Activated CD4-positive, CD25-positive, alpha-beta regulatory T cell (primary cell): ENCODE data around the gene RNU7-1.
"Not testable (repeated sequence)": the region's sequence is repeated elsewhere in the genome, so short reads cannot be mapped to it uniquely, and the experiment has no call there.

Source experiments
- DNase-seq, 4 experiments: peaks; one replicate each; lab custom pipeline; 2025; lab: John Stamatoyannopoulos, UW

Gene RNU7-1

DNA sequence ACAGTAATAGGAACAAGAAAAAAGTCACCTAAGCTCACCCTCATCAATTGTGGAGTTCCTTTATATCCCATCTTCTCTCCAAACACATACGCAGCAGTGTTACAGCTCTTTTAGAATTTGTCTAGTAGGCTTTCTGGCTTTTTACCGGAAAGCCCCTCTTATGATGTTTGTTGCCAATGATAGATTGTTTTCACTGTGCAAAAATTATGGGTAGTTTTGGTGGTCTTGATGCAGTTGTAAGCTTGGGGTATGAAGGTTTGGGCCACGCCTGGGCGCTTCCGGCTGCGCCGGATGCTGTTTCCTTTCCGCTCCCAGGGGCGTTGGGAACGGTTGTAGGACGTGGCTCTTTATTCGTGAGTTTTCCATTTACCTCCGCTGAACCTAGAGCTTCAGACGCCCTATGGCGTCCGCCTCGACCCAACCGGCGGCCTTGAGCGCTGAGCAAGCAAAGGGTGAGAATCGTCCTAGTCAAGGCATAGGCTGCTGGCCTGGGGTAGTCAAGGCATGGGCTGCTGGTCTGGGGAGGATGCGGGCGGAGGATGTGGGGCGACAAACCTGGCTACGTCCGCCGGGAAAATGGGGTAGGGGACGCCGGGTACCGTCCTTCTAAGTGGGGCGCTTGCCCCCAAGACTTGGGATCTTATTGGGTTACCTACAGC lies at the start of gene RNU7-1, which contains the start of gene C12orf57:
TSS of gene RNU7-1 (plus strand) at position 95 of the 659 bp plus-strand sequence.
TSS of gene C12orf57 (plus strand) at position 301 of the 659 bp plus-strand sequence. CDS start at position 401, 100 bp downstream.
- peak; percentile 34 to 75 (median 54) for DNase-seq

DNA sequence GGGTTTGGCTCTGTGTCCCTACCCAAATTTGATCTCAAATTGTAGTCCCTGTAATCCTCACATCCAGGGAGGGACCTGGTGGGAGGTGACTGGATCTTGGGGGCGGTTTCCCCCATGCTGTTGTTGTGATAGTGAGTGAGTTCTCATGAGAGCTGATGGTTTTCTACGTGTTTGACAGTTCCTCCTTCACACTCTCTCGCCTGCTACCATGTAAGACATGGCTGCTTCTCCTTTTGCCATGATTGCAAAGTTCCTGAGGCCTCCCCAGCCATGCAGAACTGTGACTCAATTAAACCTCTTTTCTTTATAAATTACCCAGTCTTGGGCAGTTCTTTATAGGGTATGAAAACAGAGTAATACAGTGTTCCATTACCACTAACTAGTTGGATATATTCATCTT lies 49.3 kb upstream of the RNU7-1 start:
- DNase-seq, result no peak

DNA sequence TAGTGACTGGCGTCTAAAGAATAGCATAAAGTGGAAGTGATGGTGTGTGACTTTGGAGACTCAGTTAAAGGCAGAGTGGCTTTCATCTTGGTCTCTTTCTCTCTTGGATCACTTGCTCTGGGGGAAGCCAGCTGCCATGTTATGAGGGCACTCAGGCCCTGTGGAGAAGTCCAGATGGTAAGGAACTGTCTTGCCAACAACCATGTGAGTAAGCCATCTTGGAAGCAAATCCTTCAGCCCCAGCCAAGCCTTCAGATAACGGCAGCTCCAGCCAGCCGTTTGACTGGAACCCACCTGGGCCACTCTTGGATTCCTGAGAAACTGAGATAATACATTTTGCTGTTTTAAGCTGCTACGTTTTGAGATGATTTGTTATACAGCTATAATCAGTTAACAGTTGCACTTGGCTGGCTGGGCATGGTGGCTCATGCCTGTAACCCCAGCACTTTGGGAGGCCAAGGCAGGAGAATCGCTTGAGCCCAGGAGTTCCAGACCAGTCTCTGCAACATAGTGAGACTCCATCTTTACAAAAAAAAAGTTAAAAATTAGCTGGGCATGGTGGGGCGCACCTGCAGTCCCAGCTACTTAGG lies 46.7 kb upstream of the RNU7-1 start:
- no peak for DNase-seq

DNA sequence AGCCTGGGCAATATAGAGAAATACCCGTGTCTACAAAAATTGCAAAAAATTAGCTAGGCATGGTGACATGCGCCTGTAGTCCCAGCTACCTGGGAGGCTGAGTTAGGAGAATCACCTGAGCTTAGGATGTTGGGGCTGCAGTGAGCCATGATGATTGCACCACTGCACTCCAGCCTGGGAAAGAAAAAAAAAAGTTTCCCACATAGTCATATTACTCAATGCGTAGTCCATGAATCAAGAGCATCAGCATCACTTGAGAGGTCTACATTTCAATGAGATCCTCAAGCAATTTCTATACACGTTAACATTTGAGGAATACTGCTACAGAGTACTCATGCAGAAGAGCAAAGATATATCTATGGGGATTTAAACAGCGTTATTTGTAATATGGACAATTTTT lies 44.2 kb upstream of the RNU7-1 start:
- DNase-seq, result no peak

GRCh38 chr12:6899837-6900519 lies 43.6 kb upstream of the RNU7-1 start:
- no peak for DNase-seq

DNA sequence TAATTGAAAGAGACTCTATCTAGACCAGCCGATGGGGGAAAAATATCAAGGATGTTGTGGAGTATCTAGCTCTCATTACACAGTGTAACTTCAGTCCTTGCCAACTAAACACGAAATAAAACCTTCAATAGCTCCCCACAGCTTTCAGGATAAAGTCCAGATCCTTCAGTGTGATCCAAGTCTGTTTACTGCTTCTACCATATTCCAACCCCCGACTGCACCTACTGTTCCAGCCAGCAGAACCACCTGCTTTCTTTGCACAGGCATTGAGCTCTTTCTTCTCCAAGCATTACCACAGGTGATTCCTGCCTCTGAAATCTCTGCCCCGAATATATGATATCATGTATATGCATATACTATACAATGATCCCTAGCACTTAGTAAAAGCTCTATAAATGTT lies 41.2 kb upstream of the RNU7-1 start:
- no peak for DNase-seq

DNA sequence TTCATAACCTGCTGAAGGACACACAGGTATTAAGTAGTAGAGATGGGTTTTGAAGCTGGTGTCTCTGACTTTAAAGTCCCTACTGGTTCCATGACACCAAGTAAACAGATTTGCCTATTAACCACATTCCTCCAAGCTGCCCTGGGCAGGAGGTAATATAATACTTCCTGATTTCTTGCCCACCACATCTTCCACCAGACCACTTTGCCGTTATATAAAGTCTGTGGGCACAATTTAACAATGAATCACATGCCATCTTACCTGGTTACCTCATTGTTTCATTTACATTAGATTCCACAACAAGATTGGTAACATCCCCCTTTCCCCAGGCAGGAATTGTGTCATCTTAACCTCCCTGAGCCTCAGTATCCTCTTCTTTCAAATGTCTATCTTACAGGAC lies 39.9 kb upstream of the RNU7-1 start:
- no peak for DNase-seq

- DNase-seq, result peak; percentile 92 to 95 (median 94)
Measured at GRCh38 chr12:6904280-6905276, 39.0 kb upstream of the RNU7-1 start, which contains the start of gene LRRC23. TSS of gene LRRC23 (plus strand) at chr12:6904822. CDS start at chr12:6905634, 812 bp downstream.

- DNase-seq, result no peak
Measured at GRCh38 chr12:6905414-6906040, 38.1 kb upstream of the RNU7-1 start.

DNA sequence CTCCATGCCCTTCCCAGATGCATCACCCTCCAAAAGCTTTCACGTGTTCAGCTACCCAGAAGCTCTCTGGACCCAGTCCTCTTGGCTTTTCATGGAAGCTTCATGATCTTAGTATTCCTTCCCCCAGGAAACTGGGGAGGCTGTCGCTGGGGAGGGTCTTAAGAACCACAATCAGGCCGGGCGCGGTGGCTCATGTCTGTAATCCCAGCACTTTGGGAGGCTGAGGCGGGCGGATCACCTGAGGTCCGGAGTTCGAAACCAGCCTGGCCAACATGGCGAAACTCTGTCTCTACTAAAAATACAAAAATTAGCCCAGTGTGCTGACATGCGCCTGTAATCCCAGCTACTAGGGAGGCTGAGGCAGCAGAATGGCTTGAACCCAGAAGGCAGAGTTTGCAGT lies 35.5 kb upstream of the RNU7-1 start:
- DNase-seq, result not testable (repeated sequence)

DNA sequence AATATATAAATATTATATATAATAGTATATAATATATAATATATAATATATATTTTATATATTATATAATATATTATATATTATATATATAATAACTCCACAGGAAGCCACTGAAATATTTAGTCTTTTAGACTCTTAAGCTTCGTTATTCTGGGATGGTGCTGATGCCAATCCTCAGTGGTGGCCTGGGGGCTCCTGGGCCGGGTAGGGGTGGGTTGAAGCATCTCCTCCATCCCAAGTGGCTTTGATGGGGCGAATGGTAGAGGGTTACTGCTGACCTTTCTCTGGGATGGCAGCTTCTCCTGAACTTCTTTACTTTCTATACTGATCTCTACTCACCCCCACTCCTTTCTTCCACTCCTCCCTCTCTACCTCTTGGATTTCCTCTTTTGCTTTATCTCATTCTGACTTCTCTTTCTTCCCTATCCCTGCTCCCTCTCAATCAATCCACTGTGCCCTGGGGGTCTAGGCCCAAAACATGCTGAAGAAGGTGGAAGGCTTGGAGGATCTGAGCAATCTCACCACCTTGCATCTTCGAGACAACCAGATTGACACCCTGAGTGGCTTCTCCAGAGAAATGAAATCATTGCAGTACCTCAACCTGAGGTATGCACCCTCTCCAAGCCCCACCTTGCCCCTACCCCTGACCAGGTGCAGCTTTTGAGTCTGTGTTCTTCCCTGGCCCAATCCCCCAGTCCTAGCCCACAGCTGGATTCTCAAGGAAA lies 34.0 kb upstream of the RNU7-1 start:
- DNase-seq, result no peak

GRCh38 chr12:6912164-6912935 lies 31.3 kb upstream of the RNU7-1 start:
- DNase-seq, result no peak

DNA sequence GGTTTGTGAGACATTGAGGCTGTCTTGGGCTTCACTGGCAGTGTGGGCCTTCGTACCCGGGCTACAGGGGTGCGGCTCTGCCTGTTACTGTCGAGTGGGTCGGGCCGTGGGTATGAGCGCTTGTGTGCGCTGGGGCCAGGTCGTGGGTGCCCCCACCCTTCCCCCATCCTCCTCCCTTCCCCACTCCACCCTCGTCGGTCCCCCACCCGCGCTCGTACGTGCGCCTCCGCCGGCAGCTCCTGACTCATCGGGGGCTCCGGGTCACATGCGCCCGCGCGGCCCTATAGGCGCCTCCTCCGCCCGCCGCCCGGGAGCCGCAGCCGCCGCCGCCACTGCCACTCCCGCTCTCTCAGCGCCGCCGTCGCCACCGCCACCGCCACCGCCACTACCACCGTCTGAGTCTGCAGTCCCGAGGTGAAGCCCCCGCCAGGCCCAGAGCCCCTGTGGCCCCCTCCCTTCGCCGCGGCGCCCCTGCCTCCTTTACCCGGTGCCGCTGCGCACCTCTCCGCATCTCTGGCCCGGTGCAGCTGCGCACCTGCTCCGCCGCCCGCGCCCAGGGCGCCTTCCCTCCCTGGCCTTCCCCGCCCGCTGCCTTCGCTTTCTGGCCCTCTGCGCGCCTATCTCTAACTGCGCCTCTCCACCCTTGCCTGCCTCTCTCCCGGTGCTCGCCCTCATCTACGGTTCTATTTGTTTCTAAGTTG lies 29.2 kb upstream of the RNU7-1 start, which contains the start of gene ENO2:
TSS of gene ENO2 (plus strand) at position 335 of the 701 bp plus-strand sequence. CDS start 1,253 bp downstream, outside the sequence.
- peak; percentile 53 to 79 (median 70) for DNase-seq

GRCh38 chr12:6914947-6915788 lies 28.4 kb upstream of the RNU7-1 start:
- DNase-seq, result no peak

DNA sequence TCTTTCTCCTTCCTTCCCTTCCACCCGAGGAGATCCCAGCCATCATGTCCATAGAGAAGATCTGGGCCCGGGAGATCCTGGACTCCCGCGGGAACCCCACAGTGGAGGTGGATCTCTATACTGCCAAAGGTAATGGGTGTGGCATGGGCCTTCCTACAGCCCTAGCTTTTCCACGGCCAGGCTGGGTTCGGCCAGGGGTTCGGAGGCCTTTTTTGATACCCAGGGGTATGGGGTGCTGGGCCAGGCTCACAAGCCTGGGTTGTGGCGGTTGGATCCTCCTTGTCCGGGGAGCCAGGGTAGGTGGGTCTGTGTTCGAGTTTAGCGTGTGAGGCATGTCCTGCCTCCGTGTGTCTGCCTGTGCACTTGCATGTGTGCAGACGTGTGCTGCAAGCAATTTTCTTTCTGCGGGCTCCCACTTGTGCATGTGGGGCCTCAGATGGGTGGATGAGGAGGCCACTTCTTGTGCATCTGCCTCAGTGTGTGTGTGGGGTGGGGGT lies 27.8 kb upstream of the RNU7-1 start:
- no peak for DNase-seq

DNA sequence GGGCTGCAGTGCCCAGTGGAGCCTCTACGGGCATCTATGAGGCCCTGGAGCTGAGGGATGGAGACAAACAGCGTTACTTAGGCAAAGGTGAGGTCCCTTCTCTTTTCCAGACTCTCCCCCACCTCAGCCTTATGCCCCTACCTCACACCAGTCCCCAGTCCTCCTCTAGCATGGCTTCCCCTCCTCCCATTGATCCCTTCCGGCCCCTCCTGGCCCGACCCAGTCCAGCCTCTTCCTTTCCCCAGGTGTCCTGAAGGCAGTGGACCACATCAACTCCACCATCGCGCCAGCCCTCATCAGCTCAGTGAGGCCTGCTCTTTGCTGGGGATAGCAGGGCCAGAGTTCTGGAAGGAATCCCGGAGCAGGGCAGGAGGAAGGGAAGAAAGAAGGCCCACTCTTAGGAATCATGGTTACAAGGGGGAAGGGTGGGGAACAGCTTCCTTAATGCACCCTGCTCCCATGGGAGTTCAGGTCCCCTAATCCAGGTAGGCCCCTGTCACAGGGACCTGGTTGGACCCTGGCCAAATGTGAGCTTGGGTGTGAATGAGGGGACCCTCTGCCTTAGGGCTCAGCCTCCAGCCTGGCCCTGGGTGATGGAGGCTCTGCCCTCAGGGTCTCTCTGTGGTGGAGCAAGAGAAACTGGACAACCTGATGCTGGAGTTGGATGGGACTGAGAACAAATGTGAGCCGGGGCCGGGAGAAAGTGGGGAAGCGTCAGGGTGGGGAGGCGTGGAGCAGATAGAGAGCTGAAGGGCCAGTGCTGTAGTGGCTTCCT lies 27.0 kb upstream of the RNU7-1 start:
- DNase-seq, result no peak
